Amniotic stem cell (primary cell): Measurements from ENCODE around the gene LRRC10.

Source experiments
- DNase-seq: peaks from one replicate; lab custom pipeline; 2025; lab: John Stamatoyannopoulos, UW

The LRRC10 gene, protein sequence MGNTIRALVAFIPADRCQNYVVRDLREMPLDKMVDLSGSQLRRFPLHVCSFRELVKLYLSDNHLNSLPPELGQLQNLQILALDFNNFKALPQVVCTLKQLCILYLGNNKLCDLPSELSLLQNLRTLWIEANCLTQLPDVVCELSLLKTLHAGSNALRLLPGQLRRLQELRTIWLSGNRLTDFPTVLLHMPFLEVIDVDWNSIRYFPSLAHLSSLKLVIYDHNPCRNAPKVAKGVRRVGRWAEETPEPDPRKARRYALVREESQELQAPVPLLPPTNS

DNA sequence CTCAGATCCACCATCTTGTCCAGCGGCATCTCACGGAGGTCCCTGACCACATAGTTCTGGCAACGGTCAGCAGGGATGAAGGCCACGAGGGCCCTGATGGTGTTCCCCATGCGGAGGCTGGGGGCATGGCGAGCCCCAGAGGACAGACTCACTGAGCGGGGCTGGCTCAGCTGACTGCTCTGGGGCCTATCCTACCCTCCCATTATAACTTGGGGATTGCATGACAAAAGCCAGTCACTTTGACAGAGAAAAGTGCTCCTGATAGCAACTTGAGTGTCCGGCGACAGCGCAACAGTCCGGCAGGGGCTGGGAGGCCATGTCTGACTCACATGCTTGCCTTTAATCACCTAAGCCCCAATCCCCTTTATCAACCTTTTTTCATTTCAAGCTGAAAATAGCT lies at the start of gene LRRC10:
Gene LRRC10 (minus strand): TSS at position 179 of the 400 bp plus-strand sequence. CDS start 69 bp downstream, at position 110.
- DNase-seq = no peak

DNA sequence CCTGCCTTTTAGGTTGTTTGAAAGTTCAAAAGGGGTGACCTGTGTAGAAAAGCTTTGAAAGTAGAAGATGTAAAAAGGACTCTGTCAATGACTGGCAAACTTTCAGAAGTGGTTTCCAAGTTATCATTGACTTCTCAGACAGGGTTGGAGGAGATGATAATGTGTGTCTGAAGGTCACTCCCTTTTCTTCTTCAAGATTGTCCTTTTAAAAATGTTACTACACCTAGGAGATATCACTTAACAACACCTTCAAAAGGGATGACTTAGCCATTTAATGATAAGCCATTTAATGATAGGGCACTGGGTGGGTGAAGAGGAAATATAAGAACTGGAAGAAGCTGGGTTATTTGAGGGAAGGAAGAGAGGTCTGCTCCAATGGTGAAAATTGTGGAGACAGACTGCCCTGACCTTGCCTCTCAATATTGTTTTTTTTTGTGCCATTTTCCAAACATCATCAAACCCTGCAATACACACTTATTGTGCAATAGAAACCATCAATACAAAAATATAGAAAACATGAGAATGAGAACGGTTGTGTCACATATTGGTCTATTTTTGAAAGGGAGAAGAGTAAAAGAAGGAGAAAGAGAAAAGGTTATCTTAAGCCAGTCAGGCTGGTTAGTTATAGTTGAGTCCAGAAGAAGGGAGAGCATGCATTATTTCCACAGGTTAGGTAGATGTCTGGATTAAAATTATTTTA lies 49.6 kb upstream of the LRRC10 start:
- DNase-seq = no peak

DNA sequence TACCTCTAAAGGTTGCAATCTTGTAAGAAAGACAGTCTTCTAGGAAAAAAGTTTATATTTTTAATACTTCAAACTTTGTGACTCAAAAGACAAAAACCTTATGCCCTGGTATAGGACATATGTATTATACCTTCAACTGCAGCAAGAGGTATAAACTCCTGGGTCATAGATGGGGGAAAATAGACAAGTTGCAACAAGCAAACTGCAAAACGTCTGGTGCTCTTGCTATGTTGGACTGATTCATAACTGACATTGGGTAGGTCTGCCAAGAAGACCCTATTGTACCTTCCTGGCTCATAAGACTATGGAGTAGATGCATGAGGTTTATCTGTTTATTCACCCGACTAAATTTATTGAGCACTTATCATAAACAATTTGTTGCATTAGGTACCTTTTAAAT lies 47.5 kb upstream of the LRRC10 start:
- DNase-seq = no peak

DNA sequence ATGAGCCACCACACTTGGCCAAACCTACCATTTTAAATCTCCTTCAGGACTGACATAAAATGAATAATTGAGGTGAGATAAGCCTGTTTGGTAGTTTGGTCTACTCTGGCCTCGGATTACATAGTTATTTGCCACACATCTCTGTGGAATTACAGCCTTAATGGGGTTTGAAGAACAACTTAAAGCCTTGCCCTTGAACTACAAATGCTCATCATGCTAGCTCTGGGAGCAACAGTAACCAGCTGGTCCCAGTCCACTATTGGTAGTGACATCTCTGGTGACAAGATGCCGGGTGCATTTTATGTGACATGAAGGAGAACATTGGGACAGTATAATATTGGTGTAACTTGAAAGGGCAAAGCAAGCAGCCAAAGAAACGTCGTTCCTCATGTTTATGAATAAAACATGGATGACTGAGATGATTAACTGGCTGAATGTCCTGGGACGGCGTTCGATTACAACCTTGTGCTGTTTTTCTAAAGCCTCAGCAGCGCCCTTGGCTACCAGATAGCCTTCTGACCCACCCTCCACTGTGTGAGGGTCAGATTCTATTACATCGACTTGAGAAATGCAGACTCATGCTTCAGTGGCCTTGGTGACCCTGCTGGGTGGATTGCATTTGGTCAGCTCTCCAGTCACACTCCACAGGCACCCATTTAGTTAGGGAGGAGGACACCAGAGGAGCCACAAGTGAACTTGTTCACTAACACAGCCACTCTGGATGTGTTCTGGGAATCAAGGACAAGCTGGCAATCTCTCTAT lies 46.9 kb upstream of the LRRC10 start:
- no peak for DNase-seq

DNA sequence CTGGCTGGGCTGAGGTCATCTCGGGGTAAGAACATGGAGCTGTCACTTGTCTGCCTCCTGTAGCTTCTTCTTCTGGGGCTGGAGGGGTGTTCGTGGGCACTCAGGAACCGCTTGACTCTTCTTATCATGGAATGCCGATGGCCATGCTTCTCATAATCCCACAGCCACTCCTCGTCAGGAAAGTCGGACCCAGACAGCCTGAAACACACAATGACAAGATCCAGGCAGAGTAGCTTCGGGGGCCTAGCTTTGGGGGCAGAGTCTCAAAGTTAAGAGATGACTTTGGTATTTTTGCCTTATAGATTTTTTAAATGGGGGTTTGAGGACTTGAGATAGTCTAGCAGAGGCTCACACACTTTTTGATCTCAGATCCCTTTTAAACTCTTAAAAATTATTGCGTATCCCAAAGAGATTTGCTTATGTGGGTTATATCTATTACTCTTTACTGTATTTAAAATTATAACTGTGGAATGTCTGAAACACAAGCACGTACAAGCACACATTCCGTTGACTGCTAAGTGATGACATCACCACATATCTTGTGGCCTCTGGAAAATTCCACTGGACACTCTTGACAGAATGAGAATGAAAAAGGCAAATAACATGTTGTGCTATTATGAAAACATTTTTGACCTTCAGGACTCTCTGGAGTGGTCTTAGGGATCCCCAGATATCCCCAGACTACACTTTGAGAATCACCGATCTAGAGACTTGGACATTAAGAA lies 45.1 kb upstream of the LRRC10 start:
- peak; percentile 54 for DNase-seq

DNA sequence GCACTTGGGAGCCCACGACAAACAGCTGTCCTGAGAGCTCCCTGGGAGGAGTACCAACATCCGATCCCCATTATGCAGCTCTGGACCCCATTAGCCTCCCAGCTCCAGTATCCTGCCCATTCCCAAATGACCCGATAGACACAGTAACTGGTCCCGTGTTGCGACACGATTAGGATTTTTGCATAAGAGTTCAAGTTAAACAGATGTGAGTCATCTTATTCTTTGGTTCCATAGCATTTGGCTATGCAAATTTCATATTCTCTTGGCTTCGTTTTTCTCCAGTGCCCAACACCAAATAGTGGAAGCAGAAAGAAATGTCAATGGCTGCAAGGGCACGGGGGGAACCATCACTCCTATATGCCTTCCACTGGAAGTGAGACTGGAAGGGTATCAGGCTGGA lies 43.0 kb upstream of the LRRC10 start:
- no peak for DNase-seq

DNA sequence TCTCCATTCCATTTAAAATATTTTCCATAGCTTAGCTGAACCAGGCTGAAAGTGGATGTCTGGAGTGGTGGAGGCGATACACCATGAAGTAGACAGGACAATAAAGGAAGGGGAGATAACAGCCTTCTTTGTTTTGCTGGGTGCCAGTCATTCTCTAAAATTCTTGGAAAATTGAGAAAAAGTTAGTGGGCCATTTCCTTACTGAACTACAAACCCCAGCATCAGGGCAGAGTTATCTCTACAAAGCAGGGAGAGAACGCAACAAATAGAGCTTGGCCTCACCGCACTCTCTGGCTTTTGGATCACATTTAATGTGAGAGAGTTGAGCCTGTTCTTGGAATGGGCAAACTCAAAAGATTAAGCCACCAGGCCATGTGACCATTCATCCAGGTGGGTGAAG lies 41.2 kb upstream of the LRRC10 start:
- DNase-seq = no peak

DNA sequence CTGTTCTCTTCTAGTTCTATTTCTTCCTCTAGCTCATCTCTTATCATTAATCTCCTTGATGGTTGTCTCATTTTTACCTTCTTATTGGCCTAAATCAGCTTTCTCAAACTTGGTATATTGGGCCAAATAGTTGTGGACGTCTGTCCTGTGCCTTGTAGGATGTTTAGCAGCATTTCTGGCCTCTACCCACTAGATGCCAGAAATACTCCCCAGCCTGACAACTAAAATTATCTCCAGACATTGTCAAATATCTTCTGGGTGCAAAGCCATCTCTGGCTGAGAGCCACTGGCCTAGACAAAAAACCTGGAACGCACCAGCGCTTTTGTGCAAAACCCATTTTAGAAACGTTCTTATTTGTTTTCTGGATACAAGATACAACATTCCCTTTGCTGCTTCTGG lies 38.8 kb upstream of the LRRC10 start:
- no peak for DNase-seq

DNA sequence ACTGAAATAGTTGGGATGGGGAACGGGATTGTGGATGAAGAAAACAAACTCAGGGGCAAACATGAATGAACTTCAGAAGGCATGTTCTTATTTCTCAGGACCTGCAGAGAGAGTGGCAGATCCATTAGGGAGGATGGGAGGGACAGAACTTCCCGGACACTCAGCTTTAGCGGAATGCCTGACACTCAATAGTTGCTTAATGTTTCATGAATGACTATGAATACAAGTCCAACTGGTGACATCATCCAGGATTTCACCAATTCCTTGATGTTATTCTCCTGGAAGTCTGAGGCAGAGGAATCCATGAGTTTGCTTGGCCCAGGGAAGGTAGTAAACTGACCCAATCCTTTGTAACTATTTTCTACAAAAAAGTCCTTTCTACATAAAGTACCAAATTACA lies 37.8 kb upstream of the LRRC10 start:
- DNase-seq = peak; percentile 74

DNA sequence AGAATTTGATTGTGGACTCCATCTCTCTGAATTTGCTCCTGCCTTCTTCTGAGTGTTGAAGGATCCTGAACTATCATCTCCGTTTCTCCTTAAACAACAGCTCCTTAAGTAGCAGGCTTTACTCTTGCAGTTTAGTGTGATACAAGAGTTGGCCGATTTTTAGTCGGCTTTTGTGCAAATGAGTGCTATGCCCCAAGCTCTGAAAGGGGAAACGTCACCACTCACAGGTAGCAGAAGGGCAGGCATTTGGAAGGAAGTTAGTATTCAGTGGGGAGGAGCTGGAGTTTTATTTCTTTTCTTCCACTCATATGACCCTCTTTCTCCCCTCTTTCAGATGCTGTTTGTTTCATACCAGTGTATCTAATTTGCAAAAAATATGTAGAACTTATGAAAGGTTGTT lies 36.5 kb upstream of the LRRC10 start:
- DNase-seq = no peak

DNA sequence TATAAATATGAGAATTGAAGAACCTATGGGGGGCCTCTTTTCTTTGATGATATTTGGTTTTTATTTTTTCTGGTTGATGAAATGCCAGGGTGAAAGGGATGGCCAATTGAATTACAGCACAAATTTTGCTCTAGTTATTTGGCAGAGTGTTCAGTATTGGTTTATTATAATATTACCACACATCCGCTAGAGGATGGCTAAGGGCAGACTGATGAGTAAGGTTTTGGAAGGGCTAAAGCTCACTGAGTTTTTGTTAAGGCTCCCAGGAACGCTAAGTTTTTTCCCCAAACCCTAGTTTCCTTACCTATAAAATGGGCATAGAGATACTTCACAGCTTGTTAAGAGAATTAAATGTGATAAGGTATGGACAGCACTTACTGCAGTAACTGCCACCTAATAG lies 34.3 kb upstream of the LRRC10 start:
- no peak for DNase-seq

DNA sequence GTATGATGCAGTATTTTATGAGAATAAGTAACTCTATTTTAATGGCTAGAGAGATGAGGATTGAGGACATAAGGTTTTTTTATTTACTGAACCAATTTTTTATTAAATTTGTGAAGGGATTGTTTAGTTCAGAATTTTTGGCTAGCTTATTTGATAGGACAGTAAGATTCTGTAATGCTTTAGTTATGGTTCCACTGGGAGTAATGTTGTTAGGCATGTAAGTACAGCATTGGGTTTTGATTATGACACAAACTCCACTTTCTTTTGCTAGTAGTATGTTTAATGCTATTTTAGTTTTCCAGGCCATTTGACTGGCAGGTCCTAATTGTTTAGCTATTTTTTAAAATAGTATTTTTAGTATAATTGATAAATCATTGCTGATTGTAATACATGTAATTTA lies 33.8 kb upstream of the LRRC10 start:
- no peak for DNase-seq

DNA sequence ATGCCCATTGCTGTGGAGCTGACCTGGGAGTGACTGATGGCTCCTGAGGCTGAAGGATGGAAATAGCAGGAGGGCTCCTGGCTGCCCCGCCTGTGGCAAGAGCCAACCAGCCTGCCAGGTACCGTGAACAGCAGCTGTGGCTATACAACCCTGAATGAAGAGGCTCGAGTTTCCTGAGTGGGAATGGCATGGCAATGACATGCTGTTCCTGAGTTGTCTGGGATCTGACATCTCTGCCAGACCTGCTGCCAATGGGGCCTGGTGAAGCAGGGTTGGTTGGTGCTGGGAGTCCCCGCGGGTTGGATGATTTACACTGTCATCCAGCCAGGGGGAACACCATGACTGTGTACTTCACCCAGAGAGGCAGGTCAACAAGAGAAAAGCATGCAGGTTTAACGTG lies 31.8 kb upstream of the LRRC10 start:
- no peak for DNase-seq

DNA sequence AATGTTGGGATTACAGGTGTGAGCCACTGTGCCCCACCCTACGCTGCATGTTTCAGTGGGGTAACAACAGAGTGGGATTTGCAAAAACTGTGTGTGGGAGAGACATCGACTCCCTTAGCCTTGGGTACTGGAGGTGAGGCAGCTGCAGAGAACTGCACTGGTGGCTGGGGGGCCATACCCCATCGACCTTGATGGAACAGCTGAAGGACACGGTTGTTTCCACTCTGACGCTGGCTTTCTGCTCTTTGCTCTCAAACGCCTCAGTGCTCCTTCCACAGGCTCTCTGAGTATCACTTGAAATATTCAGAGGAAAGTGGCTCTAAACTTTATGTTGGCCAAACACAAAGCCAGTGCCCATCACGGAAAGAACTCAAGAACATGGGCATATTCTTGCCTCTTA lies 30.8 kb upstream of the LRRC10 start:
- no peak for DNase-seq

DNA sequence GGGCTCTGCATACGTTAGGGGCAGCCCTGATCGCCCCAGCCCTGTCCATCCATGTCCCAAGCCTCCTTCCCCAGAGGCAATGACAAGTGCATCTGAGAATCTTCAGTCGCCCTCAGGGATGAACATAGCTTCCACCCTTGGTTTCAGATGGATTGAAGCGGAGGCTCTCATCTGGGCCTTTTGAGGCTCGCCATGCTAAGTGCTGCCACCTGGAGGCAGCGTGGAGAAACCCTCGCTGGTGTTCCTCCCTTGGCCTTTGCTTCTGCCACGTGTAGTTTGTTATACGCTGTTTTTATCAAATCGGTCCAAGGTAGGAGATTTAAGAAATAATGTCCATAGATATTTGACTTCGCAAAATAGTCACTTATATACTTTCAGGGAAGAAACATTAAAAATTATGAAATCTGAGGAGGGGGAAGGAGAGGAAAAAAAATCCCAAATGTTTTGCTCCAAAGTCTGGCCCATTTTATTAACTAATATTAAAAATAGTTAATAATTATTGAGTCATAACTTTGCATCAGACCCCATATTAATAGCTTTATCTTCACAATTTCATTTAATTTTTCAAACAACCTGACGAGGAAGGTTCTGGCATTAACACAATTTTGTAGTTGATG lies 28.8 kb upstream of the LRRC10 start:
- peak; percentile 51 for DNase-seq

DNA sequence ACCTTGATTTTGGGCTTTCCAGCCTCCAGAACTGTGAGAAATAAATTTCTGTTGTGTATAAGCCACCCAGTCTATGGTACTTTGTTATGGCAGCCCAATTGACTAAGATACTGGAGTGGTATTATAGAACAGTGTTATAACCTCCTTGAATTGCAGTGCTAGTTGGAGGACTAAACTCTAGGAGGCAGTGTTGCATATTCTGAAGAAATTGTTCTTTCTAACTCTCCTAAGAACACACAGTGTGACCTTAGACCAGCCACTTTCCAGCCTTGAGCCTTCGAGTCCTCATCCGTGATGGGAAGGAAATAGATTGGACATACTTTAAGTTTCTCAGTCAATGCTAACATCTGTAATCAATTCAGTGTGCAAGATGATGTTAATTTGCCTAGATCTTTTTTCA lies 22.4 kb upstream of the LRRC10 start:
- DNase-seq = no peak

DNA sequence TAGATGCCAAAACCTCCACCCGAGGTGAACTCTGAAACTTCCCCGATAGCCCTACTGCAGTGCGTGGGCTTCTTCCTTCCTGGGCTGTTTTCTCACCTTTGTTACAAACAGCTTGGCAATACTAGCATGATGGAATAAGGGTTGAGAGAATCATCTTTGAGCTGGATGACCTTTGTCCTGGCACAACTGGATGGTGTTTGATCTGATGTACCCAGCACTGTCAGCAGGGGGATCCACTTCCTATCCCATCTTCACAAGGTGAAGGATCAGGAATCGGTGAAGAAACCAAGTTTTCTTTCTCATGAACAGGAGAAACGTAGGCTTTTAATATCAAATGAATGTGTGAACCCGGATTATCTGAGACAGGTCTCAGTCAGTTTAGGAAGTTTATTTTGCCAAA lies 19.5 kb upstream of the LRRC10 start:
- DNase-seq = no peak

DNA sequence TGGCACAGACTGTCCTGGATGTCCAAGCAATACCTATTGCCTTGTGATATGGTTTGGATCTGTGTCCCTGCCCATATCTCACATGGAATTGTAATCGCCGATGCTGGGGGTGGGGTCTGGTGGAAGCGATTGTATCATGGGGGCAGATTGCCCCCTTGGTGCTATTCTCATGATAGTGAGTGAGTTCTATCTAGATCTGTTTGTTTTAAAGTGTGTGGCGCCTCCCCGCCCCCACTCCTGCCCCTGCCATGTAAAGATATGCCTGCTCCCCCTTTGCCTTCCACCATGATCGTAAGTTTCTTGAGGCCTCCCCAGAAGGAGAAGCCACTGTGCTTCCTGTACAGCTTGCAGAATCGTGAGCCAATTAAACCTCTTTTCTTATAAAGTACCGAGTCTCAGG lies 16.8 kb upstream of the LRRC10 start:
- no peak for DNase-seq

DNA sequence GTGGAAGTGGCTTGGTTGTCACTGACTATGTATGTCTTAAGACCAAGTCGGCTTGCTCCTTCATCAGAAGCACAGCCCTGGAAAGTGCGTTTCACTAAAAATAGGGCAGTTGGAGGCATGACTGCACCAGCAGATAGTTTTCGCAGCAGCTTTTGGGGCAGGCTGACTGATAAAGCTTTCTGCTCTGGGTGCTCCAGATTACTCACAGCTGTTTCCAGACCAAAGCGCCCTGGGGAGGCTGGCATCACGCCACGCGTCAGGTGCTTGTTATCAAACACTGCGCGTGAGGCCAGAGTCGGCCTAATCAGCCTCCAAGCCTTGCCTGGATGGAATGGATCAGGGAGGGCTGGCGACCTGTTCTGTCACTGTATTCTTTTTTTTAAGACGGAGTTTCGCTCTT lies 13.3 kb upstream of the LRRC10 start:
- DNase-seq = no peak

DNA sequence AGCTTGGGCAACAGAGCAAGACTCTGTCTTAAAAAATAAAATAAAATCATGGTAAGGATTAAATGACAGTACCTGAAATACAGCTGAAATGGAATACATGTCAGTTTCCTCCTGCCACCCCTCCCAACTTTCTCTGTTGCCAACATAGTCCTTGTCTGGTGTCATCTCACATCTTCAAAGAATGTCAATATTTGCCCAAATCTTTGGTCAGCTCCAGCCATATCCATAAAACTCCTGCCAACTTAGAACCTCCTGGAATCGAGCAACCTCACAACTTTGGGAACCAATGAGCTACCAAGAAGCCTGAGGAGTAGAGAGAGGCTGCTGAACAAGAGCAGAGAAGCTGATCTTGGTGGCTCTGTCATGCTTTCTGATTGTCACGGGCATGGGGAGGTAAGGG lies 10.8 kb upstream of the LRRC10 start:
- DNase-seq = no peak

DNA sequence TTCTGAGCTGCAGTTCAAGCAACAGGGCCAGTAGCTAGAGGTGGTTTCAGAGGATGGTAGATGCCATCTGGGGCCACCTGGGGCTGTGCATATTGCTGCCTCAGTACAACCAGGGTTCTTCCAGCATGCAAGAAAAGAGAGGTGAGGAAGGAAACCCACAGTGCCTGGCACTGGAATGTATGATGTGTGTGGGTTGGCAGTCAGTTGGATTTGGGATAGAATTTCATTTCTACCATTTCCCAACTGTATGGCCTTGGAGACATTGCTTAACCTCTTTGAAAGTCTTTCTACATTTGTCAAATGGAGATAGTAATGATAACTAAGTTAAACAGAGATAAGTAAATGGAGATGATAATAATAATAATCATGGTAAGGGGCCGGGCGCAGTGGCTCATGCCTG lies 10.2 kb upstream of the LRRC10 start:
- DNase-seq = no peak

DNA sequence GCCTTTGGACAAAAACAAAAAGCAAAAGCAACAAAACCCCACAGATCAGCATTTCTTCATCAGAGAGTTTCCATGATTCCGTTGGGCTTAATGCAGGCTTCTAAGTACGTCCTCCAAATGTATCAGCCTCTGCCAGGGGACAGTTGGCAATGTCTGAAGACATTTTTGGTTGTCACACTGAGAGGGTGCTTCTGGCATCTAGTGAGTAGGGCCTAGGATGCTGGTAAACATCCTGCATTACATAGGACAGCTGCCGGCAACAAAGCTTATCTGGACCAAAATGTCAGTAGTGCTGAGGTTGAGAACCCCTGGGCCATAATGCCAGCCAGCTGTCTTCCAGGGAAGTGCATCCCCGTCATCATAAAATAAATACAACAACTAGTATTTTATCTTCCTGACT lies 9.4 kb upstream of the LRRC10 start:
- no peak for DNase-seq
